Amniotic epithelial cell (primary cell): ENCODE measurements around the gene CR1L.
"Not testable (repeated sequence)": the region's sequence is repeated elsewhere in the genome, so short reads cannot be mapped to it uniquely, and the experiment has no call there.

Experiments used
- DNase-seq: peaks from one replicate; pipeline ENCODE4 v3.0.0-alpha.2; 2010; ENCODE audit warnings: low read depth

Gene CR1L

DNA sequence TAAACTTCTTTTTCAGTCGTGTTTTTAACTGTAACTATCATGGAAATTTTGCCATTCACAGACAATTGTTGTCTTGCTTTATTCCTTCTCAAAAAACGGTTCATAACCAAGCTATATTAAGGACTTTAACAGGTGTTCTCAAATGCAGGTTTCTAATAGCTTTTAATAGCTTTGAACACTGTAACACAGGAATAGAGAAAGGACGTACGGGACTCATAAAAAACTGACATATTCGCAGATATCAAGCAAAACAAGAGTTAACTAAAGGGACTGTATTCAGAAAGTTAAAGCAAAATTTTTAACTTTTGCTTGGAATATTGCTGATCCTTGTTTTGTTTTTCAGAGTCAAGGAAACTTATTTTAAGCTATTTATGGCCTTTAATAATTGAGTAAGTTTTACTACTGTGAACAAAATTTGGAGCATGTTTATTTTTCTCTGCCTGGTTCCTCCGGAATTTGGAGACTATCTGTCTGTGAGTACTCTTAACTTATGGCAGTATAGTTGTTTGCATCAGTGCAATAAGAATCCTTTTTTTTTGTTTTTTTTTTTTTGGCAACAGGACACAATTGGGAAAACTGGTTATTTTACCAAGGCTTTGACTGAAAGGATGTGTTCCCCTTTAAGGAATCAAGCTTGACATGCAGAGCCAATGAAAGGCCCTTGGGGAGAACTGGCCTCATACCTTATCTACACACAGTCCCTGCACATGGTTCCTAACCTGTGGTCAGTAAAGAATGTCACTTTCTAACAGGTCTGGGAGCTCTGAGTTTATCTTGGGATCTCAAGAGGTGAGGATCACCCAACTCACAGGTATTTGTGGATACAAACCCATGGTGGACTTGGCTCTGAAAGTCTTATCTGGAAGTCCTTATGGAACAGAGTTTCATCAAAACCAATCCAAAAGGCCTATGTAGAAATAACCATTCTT, 101.2 kb downstream of the CR1L start:
- DNase-seq = no peak

DNA sequence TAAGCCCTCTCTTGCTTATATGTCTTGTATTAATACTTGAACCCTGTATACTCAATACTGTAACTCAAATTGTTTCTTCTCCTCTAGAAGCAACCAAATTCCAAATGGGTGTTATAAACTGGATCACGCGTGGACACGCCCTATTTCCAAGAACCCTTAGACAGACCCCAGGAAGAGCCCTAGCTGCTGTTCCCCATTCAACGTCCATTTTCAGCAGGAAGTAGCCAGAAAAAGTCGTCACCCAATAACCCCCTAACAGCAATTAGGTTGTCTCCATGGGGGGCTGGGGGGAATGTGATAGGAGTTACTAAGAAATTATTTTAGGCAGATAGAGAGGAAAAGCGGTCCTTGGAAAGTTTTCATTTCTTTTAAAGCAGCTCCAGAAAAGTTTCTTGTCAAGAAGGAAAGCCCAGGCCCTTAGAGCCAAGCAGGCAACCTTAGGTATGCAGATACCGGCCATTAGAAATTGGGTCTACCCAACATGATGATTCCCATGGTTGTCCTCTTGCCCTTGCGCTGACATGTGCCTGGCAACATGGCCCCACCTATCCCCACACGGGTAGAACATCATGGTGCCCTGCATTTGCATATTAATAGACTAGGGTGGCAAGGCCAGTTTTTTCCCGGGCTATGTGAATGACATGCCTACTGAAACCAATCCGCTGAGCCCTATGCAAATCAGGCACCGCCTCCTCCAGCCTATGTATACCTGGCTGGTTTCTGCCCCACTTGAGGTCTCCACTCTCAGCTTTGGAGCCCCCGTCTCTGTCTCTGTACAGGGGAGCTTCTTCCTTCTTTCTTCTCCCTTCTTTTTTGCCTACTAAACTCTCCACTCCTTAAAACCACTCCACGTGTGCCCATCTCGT, 102.9 kb downstream of the CR1L start:
- DNase-seq = no peak

DNA sequence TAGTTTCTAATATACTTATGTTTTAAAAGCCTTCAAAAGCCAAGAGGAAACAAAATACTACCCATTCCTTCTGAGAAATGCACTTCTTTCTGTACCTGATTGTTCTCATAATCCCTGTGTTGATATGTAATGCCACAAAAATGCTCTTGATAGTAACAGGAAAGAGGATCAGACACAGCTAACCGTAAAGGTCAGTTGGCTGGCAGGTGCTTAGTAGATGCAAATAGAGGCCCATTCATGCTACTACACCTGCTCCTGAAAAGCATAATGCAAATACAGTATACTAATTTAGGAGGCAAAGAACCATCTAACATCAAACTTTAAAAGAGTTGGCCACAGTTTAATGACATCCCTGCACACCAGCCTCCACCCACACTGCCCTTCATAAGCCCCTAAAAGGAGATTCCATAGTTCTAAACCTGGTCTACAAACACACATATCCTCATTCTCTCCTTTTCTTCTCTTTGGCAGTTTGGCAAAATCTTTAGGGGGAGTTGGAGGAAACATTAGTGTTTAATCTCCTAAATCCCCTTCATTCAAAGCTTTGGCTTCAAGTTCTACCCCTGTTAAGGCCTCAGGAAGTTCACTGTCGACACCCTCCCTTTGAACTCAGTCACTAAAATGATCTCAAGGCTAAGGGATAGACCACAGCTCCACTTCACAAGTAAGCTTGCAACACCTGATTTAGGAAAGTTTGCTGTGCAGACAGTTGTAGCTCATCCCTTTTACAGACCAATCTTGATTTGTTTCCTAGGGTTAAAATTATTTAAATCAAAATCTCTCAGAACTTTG, 104.0 kb downstream of the CR1L start:
- no peak for DNase-seq

DNA sequence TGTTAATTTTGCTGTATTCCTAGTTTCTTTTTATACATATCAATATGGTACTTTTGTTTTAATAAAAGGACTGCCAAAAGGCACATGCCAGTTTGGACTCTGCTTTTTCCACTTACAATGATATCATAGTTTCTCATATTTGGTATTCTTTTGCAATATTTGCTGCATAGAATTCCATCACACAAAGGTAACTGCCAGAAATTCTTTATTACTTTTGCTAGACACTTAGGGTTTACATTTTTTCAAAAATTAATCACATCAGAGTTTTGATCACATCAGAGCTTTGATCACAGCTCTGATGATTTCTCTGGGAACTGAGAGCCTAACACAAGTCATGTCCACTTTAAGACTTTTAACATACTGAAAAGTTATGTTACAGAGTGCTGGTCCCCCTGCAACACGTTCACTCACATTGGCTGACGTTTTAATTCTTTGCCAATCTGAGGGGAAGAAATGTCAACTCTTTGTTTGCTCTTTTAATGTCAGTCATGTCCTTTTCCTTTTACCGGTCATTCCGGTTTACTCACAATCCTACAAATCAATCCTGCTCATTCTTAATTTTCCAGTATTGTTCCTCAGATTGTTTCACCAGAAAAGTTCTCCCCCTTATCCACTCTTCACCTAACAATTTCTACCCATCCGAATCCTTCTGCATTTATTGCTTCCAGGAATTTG, 105.8 kb downstream of the CR1L start:
- DNase-seq = no peak

DNA sequence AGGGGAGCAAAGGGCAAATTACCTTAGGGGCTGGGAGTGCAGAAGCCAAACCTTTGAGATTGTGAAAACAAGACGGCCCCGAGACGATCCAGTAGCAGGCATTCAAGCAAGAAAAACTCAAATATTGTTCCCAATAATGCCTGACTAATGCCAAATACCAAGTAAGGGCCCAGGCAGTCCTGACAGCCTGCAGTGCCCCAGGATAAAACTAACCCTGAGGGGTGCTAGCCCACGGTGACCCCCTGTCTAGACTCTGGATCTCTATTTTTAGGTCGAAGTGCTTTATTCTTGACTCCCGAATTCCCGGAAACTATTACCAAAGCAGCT, 106.5 kb downstream of the CR1L start:
- DNase-seq = not testable (repeated sequence)

DNA sequence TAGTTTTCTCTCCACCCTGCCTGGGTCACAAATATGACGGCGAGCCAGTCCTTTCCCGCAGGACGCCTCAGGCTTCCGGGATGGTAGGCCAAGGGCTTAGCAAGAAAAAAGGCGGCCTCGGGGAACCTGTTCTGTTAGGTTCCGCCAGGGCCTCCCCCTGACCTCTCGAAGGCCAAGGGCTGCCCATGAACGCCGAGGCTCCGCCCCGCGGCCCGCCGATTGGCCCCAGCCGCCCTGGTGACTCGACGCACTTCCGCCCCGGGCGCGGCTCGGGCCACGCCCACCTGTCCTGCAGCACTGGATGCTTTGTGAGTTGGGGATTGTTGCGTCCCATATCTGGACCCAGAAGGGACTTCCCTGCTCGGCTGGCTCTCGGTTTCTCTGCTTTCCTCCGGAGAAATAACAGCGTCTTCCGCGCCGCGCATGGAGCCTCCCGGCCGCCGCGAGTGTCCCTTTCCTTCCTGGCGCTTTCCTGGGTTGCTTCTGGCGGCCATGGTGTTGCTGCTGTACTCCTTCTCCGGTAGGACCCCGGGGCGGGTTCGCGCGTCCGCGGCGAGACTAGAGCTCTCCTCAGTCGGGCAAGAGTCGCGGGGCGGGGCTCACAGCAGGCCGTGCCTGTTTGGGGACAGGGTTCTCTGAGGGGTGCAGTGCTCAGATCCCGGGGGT, 107.0 kb downstream of the CR1L start, which contains the start of gene CD46:
Gene CD46, plus strand, starts transcription at position 265 of the 666 bp plus-strand sequence. Its CDS starts 159 bp downstream, at position 424.
- peak; percentile 88 for DNase-seq

DNA sequence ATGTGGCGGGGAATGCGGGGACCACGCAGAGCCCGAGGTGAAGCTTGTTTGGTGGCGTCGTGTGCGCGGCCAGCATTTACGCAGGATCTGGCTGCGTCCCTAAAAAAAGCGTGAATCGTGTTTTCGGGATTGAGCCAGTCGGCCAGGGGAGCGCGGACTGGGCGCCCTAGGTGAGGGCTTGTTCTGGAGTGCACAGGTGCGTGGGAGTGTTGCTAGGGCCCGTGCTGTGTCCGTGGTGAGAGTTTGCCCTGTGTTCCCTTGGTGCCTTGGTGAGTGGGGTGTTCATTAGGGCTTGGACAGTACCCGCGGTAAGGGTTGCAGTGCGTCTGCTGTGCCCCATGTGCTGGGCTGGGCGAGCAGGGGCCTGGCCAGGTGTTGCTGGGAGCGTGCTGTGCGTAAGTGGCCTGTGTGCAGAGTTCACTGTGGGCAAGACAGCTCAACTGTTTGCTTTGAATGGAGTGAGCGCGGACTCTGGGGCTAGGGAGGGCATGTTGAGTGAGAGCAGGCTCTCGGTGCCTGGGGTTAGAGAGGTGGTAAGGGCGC, 107.6 kb downstream of the CR1L start:
- peak; percentile 13 for DNase-seq

DNA sequence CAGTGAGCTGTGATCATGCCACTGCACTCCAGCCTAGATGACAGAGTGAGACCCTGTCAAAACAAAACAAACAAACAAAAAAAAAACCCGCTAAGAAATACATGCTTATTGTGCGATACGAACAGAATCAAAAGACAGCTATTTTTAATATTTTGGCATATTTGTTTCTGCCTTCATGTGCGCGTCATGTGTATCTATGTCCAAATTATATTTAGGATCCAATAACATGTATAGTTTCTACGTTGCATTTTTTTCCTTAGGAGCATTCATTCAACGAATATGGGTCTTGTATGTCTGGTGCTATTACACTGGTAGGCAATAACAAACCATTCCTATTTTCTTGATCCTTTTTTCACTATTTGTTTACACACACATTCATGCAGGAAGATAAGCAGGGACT, 108.7 kb downstream of the CR1L start:
- DNase-seq = no peak

DNA sequence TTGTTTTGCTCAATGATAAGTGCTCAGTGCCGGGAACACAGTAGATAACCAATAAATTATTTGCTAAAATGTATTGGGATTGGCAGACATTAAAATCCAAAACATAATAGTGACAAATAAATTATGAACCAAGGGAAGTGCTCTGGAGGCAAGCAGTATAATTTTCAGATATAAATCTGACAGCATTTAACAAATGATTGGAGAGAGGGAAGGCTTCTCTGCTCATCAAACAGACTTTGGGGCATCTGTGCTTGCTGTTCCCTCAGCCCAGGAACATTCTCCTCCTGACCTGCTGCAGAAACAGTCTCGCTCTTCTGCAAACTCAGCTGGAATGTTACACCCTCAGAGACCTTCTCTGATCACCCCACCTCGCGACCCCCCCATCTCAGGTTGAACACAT, 109.1 kb downstream of the CR1L start:
- no peak for DNase-seq

DNA sequence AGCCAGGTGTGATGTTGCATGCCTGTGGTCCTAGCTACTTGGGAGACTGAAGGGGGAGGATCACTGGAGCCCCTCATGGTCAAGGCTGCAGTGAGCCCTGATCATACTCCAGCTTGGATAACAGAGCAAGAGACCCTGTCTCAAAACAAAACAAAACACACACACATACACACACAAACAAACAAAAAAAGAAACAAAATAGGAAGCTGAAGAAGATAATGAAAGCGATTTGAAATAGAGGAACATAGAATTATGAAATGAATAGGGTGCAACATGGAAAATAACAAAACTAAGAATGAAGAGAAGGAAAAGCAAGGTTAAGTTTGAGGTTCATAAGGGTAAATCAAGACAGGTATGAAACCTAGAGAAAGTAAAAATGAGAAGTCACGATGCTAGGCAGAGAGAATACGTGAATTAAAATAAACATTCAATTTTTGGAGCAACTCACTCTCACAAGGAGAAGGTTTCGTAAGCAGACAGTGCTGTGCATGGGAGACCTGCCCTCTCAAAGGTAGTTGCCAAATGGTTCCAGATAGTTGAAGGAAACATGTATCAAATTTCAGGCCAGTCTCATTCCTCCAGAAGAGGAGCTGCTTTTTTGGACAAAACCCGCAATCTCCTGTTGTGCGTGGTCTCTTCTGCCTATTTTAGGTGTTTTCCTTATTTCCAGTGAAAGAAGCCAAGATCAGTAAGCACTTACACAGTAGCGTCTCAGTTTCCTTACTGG, 110.2 kb downstream of the CR1L start:
- no peak for DNase-seq

DNA sequence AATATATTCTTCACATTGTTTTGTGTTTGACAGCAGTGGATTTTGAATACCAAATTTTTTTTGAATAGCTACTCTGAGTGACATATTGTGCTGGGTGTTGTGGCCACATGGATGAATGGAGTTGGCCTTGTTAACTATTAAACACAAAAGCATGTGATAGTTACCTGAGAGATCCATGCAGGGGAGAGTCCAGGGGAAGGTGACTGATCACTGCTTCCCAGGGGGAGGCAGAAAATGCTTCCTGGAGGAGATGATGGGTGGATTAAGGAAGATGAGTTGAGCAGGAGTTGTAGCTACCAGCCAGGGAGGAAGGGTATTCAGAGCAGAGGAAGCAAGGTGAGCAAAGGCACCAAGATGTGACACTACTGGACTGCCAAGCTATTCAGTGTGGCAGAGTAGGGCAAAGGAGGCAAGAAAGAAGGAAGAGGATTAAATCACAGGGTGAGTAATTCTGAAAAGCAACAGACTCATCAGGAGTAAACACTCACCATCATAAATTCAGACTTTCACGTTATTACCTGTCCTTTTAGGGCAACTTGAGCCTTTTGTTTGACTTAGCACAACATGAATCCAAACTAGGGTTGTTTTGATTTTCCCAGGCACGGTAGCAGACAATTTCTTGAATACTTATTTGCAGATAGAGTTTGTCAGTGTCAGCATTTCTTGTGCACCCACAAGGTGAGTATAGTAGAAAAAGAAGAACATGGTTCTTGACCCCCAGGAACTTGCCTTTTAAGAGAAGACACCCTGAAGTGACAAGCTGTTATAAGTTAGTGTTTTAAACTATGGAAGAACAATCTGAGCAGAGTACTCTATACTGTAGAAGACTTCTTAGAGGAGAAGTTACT, 111.1 kb downstream of the CR1L start:
- peak; percentile 9 for DNase-seq

DNA sequence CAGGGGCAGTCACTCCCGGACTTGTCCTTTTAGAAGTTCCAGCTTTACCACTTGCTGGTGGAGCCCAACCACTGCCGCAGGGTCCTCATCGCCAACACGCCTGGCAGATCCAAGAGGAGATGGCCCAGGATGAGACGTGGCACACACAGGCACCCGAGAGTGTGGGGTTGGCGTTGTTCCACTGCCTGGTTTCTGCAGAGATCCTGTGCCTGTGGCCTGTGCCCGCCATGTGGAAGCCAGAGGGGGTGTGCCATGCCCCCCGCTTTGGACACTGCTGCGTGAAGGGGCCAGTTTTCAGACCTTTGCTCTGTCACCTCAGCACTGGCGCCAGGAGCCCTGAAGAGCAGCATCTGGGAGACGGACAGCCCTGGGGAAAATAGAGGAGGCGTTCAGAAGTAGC, 117.7 kb downstream of the CR1L start:
- no peak for DNase-seq

DNA sequence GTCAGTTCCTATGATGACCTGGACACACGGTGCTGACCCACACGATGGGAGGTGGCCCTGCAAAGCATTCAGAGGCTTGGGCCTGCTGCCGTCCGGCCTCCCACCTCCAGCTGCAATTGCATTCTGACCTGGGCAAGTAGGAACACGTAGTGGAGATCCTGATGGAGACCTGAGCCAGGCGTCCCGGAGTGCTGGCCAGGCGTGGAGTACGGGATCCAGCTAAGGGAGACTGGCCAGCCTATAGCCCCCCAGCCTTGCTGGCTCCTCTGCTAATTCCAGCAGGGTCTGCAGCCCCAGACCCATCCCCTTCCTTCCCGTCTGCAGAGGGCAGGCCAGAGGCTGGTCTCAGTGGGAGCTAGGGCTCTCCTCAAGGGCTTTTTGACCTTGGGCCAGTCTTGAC, 118.2 kb downstream of the CR1L start:
- DNase-seq = no peak

DNA sequence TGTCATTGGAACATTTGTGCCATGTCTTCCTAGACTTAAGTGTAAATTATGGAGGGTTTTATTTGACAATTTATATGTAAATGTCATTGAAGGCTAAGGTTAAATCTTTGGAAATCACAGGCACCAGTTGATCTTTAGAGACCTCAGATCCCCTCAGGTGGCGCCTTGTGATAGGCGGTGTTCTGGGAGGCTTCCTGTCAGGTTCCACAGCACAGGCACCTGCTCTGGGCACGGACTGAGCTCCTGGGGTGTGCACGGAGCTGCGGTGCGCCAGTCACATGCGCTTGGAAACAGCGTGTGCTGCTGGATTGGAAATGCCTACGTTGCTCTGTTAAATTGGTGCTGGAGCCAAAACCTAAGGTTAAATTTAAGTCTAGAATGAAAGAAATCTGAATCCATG, 119.0 kb downstream of the CR1L start:
- no peak for DNase-seq

DNA sequence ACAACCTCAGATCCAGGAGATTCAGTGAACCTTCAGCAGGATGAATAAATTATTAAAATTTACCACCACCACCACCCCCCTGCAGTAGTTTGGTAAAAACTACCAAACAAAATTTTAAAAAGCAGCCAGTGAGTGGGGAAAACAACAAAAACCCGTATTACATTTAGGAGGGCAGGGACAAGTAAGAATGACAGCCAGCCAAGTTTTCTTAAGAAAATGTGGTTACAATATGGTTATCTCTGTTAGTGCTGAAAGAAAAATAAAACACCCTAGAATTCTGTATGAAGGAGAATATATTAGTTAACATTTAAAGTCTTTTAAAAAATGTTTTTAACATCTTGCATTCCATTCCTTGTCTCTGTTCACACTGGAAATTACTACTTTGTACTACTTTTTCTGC, 121.6 kb downstream of the CR1L start:
- no peak for DNase-seq

DNA sequence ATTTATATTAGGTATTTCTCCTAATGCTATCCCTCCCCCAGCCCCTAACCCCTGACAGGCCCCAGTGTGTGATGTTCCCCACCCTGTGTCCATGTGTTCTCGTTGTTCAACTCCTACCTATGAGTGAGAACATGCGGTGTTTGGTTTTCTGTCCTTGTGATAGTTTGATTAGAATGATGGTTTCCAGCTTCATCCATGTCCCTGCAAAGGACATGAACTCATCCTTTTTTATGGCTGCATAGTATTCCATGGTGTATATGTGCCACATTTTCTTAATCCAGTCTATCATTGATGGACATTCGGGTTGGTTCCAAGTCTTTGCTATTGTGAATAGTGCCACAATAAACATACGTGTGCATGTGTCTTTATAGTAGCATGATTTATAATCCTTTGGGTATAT, 125.6 kb downstream of the CR1L start:
- DNase-seq = not testable (repeated sequence)
